HepG2 (cell line): ENCODE results near the gene MBTD1. TPM values are rescaled to one million over a fixed set of nuclear protein-coding genes. Genes with fewer than 3 reads are reported as not detected.

Source experiments
- AGO2 ChIP-seq: fragments of 200-400 bp; formaldehyde crosslinking; optimal IDR thresholded peaks from 2 replicates; pipeline ENCODE3; 2017; ENCODE audit warnings: mild to moderate bottlenecking, low read depth, low read length, moderate library complexity
- AKAP8 ChIP-seq: sonication (generic); formaldehyde crosslinking; IDR thresholded peaks from 2 replicates; pipeline ENCODE4 v1.5.1; 2020; ENCODE audit warnings: mild to moderate bottlenecking, missing genetic modification reagents
- KDM5B ChIP-seq: sonication (generic); formaldehyde crosslinking; IDR thresholded peaks from 2 replicates; pipeline ENCODE4 v1.4.0; 2020; ENCODE audit warnings: missing genetic modification reagents, mild to moderate bottlenecking, borderline replicate concordance
- MZF1 ChIP-seq: sonication (generic); formaldehyde crosslinking; IDR thresholded peaks from 2 replicates; pipeline ENCODE4 v1.8.1; 2023; ENCODE audit warnings: mild to moderate bottlenecking, missing genetic modification reagents, borderline replicate concordance
- NAIF1 ChIP-seq: sonication (generic); formaldehyde crosslinking; IDR thresholded peaks from 2 replicates; pipeline ENCODE4 v1.5.0; 2020; ENCODE audit warnings: mild to moderate bottlenecking, missing genetic modification reagents, borderline replicate concordance
- NBN ChIP-seq: fragments of 450-650 bp; conservative IDR thresholded peaks from 2 replicates; pipeline ENCODE4 v1.6.1; 2017
- PAF1 ChIP-seq: IDR thresholded peaks from 2 replicates; pipeline ENCODE4 v1.6.1; 2016; ENCODE audit warnings: missing genetic modification reagents, missing compliant biosample characterization
- PCBP1 ChIP-seq: fragments of 200-400 bp; formaldehyde crosslinking; IDR thresholded peaks from 2 replicates; pipeline ENCODE4 v1.6.1; 2017; ENCODE audit warnings: mild to moderate bottlenecking, low read depth, low read length, borderline replicate concordance
- PITX1 ChIP-seq: sonication (generic); formaldehyde crosslinking; IDR thresholded peaks from 2 replicates; pipeline ENCODE4 v1.5.1; 2020; ENCODE audit warnings: mild to moderate bottlenecking, missing genetic modification reagents
- SAFB2 ChIP-seq: sonication (generic); formaldehyde crosslinking; IDR thresholded peaks from 2 replicates; pipeline ENCODE4 v1.5.1; 2020; ENCODE audit warnings: missing genetic modification reagents, low read depth, mild to moderate bottlenecking, borderline replicate concordance
- TERF1 ChIP-seq: sonication (generic); formaldehyde crosslinking; IDR thresholded peaks from 2 replicates; pipeline ENCODE4 v1.8.0; 2022; ENCODE audit warnings: mild to moderate bottlenecking, missing genetic modification reagents, moderate library complexity
- YEATS4 ChIP-seq: sonication (generic); formaldehyde crosslinking; IDR thresholded peaks from 2 replicates; pipeline ENCODE4 v1.4.0; 2020; ENCODE audit warnings: missing genetic modification reagents, borderline replicate concordance
- ZBED4 ChIP-seq: sonication (generic); formaldehyde crosslinking; IDR thresholded peaks from 2 replicates; pipeline ENCODE4 v1.4.0; 2020; ENCODE audit warnings: missing genetic modification reagents, borderline replicate concordance
- ZKSCAN8 ChIP-seq: IDR thresholded peaks from 2 replicates; pipeline ENCODE4 v1.6.1; 2016; ENCODE audit warnings: borderline replicate concordance, missing genetic modification reagents, missing compliant biosample characterization
- ZMYM4 ChIP-seq: sonication (generic); formaldehyde crosslinking; IDR thresholded peaks from 2 replicates; pipeline ENCODE4 v1.8.1; 2023; ENCODE audit warnings: mild to moderate bottlenecking, missing genetic modification reagents
- ZNF121 ChIP-seq: sonication (generic); formaldehyde crosslinking; IDR thresholded peaks from 2 replicates; pipeline ENCODE4 v1.5.0; 2020; ENCODE audit warnings: mild to moderate bottlenecking, missing genetic modification reagents
- ZNF160 ChIP-seq: sonication (generic); formaldehyde crosslinking; IDR thresholded peaks from 2 replicates; pipeline ENCODE4 v1.8.0; 2022; ENCODE audit warnings: mild to moderate bottlenecking, inconsistent platforms, missing genetic modification reagents
- ZNF180 ChIP-seq: sonication (generic); formaldehyde crosslinking; IDR thresholded peaks from 2 replicates; pipeline ENCODE4 v1.4.0; 2020; ENCODE audit warnings: low read depth, missing genetic modification reagents, borderline replicate concordance
- ZNF629 ChIP-seq: sonication (generic); formaldehyde crosslinking; conservative IDR thresholded peaks from 2 replicates; pipeline ENCODE4 v1.5.0; 2020; ENCODE audit warnings: missing genetic modification reagents
- ZNF737 ChIP-seq: sonication (generic); formaldehyde crosslinking; IDR thresholded peaks from 2 replicates; pipeline ENCODE4 v1.5.0; 2020; ENCODE audit warnings: missing genetic modification reagents, mild to moderate bottlenecking, borderline replicate concordance
- polyA plus RNA-seq, 8 experiments: library from polyadenylated mRNA; depleted of rRNA in 3 of 8; stranded (reverse) in 7 of 8; unstranded in 1 of 8; fragments of >200 nt; fragmentation: Illumina TruSeq in 4 of 8; extraction: Trizol in 4 of 8; gene quantifications; 2 replicates each; pipeline versions ENCODE4 v1.2.1 to v1.2.3, GENCODE V29; 2011 to 2016; ENCODE audit warnings: low read depth in 4 of 8, missing spikeins in 1 of 8, mixed read lengths in 1 of 8; ENCODE audit not compliant: insufficient read depth in 1 of 8
- total RNA-seq, 5 experiments: library from RNA; depleted of rRNA; stranded (reverse); fragments of >200 nt; fragmentation: Illumina TruSeq; extraction: Trizol; gene quantifications; 2 replicates each; pipeline ENCODE4 v1.2.3, GENCODE V29; 2016; ENCODE audit warnings: low read depth in 1 of 5
- TF ChIP-seq, protein P1 (sequence below): sonication (generic); formaldehyde crosslinking; IDR thresholded peaks from 2 replicates; pipeline ENCODE4 v1.4.0; 2020; ENCODE audit warnings: mild to moderate bottlenecking, missing genetic modification reagents

The MBTD1 gene
- total and polyA plus RNA-seq, 2 of the 13 experiments (the other 11 are each of a cell fraction or from before 2014, with no cell fraction given): 20.9 TPM

- no peak for TF ChIP-seq ZBED4
- no peak; the same call in 1 of the 2 replicates for TF ChIP-seq PITX1 (CRISPR knock-in tag)
- no peak for TF ChIP-seq ZNF737 (CRISPR knock-in tag)
- TF ChIP-seq, protein P1, sequence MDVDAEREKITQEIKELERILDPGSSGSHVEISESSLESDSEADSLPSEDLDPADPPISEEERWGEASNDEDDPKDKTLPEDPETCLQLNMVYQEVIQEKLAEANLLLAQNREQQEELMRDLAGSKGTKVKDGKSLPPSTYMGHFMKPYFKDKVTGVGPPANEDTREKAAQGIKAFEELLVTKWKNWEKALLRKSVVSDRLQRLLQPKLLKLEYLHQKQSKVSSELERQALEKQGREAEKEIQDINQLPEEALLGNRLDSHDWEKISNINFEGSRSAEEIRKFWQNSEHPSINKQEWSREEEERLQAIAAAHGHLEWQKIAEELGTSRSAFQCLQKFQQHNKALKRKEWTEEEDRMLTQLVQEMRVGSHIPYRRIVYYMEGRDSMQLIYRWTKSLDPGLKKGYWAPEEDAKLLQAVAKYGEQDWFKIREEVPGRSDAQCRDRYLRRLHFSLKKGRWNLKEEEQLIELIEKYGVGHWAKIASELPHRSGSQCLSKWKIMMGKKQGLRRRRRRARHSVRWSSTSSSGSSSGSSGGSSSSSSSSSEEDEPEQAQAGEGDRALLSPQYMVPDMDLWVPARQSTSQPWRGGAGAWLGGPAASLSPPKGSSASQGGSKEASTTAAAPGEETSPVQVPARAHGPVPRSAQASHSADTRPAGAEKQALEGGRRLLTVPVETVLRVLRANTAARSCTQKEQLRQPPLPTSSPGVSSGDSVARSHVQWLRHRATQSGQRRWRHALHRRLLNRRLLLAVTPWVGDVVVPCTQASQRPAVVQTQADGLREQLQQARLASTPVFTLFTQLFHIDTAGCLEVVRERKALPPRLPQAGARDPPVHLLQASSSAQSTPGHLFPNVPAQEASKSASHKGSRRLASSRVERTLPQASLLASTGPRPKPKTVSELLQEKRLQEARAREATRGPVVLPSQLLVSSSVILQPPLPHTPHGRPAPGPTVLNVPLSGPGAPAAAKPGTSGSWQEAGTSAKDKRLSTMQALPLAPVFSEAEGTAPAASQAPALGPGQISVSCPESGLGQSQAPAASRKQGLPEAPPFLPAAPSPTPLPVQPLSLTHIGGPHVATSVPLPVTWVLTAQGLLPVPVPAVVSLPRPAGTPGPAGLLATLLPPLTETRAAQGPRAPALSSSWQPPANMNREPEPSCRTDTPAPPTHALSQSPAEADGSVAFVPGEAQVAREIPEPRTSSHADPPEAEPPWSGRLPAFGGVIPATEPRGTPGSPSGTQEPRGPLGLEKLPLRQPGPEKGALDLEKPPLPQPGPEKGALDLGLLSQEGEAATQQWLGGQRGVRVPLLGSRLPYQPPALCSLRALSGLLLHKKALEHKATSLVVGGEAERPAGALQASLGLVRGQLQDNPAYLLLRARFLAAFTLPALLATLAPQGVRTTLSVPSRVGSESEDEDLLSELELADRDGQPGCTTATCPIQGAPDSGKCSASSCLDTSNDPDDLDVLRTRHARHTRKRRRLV: no peak
- no peak; the same call in 1 of the 2 replicates for TF ChIP-seq KDM5B (CRISPR knock-in tag)
- TF ChIP-seq YEATS4 (CRISPR knock-in tag): no peak
- peak; percentile 88; the same call in 1 of the 2 replicates for TF ChIP-seq NBN
- peak; percentile 51 for TF ChIP-seq AGO2
- TF ChIP-seq PAF1: no peak
- TF ChIP-seq ZNF160 (CRISPR knock-in tag): no peak
- TF ChIP-seq MZF1 (CRISPR knock-in tag): 0 out of 2 replicates have a peak, but pooled peaks have one; percentile 67
- TF ChIP-seq ZMYM4: no peak
- no peak for TF ChIP-seq SAFB2
- no peak for TF ChIP-seq AKAP8
- TF ChIP-seq NAIF1 (CRISPR knock-in tag): no peak
- no peak for TF ChIP-seq ZNF180 (CRISPR knock-in tag)
- TF ChIP-seq ZNF629 (CRISPR knock-in tag): no peak
- no peak for TF ChIP-seq TERF1
- no peak for TF ChIP-seq PCBP1
- TF ChIP-seq ZKSCAN8: no peak
- TF ChIP-seq ZNF121 (CRISPR knock-in tag): no peak
These were observed 94.1 kb downstream of the MBTD1 start (continued) for GRCh38 chr17:51165680-51166197.
